Stimulated activated CD4-positive, alpha-beta T cell treated with anti-CD3 and anti-CD28 coated beads, Interleukin-2, amount 100 ng/mL, for 4 hours (primary cell): ENCODE measurements around the gene GRID1.

Source experiments
- DNase-seq: peaks from one replicate; pipeline ENCODE4 v3.0.0-alpha.2; 2020; ENCODE audit warnings: low read depth

GRID1 gene

DNA sequence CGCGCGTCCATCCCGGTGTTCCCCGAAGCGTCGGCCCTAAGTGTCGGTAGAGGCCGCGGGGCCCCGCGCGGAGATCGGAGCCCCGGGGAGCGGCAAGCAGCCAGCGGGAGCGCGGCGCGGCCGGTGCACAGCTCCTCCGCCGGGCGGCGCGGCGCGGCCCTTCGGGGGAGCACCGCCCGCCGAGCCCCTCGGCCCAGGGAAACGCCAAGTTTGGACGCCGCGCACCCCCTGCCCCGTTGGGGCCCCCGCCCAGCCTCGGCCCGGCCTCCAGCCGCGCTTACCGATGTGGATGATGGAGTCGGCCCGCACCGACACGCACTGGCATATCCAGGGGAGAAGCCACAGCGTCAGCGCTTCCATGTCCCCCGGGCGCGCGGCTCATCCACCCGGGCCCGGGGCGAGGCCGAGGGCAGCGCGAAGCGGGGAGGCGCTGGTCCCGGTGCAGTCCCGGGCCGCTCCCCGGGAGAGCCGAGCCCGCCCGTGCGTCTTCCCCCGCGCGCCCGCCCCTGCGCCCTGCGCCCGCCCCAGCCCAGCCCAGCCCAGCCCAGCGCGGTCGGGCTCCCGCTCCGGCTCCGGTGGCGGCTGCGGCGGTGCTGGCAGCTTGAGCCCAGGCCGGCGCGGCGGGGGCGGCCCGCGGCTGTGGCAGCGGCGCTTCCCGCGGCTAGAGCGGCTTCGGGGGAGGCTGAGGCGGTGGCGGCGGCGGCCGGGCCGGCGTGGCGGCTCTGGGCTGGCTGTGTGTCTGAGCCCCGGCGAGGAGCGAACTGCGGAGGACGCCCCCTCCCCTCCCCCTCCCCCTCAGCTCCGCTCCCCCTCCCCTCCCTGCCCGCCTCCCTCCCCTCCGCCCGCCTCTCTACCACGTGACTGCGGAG lies at the start of gene GRID1:
GRID1 (minus strand) TSS at position 763 of the 869 bp plus-strand sequence.
- DNase-seq, result no peak

DNA sequence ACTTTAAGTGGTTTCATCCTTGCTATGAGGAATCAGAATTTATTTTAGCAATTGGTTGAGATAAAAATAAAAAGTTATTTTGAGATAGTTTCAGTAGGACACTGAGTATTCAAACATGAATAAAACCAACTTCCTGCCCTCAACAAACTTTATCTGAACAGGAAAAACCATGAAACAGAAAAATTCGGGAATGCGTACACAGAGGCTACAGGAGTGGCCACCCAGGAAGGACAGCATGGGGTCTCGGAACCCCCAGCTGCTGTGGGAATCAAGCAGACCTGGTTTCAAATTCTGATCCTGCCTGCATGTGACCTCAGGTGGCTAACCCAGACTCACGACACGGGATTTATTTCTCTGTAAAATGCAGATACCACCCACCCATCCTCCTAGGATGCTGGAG lies 49.0 kb upstream of the GRID1 start:
- DNase-seq, result no peak

DNA sequence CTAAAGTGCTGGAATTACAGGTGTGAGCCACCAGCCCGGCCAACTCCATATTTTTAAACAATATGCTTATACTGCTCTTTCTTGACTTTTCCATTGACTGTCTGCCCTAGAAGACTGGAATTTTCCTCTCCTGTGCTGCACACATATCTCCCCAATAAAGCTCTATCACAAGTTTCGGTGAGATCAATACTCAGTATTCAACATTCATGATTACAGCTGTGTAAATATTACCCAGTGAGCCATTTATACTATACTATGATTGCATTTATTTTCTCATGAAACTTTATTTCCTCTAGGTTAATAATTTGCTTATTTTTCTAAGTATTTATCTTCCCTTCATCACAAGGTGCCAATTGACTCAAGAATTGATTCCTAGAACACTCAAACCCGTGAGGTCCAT lies 48.5 kb upstream of the GRID1 start:
- DNase-seq, result no peak

DNA sequence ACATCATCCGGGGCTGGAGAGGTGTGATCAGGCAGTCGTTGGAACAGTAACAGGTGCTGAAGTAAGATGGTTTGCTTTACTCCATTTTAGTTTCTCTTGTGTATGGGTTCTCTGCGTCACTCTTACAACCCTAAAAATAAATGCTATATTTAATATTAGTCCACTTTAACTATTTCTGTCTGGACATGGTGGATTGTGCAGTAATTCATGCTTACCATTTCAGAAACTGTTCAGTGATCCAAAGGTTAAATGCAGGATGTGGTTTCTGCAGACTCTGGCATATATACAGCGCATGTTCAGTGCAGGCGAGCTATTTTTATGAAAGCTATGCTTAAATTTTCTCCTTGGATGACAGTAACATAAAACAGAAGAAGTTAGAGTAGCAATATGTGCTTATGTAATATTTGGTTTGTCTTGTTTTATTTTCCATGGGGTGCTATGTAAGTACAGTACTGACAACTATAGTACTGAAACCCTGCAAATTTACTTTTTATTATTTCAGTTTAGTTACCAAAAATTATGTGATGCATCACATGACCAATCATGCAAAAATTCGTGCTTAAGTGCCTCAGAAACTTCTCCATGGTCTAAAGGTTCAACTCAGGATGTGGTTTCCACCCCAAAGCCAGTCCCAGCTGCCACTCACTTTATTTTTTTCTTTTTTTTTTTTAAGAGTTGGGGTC lies 46.6 kb upstream of the GRID1 start:
- DNase-seq, result no peak

DNA sequence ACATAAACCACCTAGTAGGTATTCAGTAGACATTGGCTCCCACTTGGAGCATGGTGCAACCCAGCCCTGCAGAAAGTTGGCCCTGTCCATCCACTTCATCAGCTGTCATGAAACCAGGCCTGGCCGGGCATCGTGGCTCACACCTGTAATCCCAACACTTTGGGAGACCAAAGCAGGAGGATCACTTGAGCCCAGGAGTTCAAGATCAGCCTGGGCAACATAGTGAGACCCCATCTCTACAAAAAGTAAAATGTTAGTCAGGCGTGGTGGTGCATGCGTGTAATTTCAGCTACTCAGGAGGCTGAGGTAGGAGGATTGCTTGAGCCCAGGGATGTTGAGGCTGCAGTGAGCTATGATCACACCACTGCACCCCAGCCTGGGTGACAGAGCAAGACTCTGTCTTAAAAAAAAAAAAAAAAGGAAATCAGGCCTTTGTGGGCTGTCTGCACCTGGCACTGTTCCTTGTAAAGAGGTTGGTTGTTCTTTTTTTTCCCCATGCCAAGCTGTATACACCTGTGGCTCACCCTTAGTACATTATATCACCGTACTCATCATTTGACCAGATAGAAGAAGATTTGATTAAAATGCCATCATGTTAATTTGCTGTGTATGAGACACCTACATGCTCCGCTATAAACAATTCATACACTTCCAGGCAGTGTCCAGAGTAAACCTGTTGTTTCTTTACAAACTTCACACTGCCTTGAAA lies 45.4 kb upstream of the GRID1 start:
- DNase-seq, result no peak

DNA sequence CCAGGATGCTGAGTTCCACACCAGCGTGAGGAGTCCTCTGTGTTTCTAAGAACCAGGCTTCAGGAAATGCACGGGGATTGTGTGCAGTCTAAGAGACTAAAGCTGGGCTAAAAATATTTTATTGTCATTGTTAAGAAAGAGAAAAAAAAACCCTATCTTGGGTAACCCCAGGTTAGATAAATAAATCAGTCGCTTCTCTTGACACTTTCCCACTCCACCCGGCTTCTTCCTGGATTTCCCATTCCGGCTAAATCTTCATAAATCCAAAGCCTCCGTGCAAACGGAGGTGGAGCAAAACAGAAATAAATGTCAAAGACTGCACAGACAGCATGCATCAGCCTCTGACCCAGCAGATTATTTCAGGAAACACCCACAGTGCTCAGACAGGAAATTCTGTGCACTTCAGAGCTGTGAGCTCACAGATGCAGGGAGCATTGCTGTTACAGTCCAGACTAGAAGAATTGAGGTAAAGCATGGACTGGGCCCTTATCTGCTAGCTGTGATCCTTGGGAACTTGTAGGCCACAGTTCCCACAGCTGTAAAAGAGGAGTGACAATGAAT lies 44.8 kb upstream of the GRID1 start:
- peak; percentile 38 for DNase-seq

DNA sequence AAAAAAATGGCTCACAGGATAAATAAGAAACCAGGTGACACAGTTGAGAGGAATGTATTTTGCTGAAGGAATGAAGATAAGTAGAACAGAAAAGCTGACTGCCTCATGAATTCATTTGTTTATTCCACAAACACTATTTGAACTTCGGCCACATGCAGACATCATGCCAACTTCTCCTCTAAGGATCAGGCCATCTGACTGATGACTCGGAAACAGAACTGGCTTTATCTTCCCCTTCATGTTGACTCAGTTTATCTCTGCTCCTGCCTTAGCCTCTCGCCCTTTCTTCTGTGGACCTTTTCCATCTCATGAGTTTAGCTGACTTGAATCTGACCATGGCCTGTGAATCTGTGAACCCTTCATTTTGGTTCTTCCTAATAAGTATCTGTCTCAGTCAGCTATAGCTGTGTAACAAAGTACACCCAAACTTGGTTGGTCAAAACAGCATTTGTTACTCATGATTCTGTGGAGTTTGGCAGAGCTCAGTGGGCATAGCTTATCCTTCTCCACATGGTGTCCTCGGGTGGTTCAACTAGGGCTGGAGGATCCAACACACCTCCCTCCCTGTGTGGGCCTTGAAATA lies 44.0 kb upstream of the GRID1 start:
- DNase-seq, result no peak

DNA sequence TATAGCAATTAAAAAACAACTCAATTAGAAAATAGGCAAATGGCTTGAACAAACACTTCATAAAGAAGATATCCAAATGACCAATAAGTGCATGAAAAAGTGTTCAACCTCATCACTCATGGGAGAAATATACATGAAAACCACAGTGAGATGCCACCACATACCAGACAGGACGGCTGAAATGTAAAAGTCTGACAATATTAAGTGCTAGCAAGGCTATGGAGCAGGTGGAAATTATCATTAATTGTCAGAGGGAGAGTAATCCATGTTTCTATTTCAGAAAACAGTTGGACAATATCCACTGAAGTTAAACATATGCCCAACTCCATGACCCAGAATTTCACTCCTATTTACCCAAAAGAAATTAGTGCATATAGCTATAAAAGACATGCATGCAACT lies 42.6 kb upstream of the GRID1 start:
- DNase-seq, result no peak

DNA sequence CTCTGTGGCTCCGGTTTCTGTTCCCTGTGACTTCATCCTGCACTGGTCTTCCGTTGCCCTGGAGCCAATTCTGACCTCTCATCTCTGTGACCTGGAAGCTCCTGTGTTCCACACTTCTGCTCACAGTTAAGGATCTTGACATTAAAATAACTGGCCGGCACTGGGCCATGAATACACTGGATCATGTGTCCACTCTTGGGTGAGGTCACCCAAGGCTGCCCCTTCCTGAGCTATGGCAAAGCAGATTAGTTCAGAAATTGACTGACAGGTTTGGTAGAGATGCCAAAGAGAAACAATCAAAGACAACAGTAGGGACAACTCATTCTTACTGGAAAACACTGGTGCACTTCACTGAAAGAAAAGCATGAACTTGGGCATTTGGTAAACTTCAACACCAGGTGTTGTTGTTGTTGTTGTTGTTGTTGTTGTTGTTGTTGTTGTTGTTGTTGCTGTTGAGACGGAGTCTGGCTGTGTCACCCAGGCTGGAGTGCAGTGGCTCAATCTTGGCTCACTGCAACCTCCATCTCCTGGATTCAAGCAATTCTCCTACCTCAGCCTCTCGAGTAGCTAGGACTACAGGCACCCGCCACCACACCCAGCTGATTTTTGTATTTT lies 36.7 kb upstream of the GRID1 start:
- DNase-seq, result no peak

DNA sequence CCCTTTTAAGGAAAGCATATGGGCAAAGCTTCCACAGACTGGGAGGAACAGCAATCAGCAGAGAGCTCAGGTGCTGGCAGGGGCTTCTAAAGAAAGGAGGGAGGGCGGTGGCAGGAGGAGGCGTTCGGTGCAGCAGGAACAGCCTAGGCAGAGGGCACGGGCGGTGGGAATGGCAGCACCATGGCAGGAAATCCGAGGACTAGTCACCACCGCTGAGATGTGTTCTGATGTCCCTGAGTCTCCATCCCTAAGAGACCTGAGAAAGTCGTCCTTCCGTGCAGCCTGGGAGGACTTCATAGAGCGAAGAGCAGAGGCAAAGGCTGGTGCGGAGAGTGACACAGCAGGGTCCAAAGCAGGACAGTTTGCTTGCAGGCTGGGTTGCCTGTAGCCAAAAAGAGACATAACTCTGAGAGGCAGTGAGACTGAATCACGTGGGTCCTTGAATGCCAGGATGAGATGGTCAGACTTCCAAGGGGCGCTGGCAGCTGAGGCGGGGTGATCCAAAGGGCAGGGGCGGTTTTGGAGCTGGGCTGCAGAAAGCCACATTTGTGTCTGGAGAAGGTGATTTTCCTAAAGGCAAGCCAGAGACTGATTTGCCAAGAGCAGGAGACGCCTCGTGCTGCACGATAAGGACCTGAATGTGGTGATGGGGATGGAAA lies 35.8 kb upstream of the GRID1 start:
- DNase-seq, result no peak

DNA sequence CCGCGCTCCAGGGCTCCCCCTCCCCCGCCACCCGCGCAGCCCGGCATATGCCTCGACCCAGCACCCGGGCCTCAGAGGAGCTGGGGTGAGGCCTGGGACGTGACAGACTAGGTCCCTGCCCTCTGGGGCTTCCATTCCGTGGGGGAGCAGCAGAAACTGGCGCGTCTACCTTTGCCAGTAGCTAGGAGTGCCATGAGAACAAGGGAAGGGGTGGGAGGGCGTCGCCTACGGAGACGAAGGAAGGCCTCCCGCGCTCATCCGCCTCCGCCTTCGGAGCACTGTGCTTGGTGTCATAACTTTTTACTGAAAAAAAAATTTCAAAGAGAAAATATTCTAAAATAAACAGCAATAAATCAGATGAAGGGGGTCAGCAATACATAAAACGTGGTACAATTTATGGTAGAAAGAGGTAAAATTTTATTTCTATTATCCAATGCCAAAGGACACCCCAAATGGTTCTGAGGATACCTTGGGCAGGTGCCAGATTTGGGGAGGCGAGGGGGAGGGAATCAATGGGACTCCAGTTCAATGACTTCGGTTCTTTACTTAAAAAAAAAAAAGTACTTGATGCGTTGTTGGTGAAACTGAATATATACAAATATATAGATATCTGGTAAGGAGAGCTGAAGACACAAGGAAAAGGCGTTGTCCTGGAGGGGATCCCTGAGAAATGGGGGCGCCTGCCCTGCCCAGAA lies 35.1 kb upstream of the GRID1 start:
- DNase-seq, result peak; percentile 64

DNA sequence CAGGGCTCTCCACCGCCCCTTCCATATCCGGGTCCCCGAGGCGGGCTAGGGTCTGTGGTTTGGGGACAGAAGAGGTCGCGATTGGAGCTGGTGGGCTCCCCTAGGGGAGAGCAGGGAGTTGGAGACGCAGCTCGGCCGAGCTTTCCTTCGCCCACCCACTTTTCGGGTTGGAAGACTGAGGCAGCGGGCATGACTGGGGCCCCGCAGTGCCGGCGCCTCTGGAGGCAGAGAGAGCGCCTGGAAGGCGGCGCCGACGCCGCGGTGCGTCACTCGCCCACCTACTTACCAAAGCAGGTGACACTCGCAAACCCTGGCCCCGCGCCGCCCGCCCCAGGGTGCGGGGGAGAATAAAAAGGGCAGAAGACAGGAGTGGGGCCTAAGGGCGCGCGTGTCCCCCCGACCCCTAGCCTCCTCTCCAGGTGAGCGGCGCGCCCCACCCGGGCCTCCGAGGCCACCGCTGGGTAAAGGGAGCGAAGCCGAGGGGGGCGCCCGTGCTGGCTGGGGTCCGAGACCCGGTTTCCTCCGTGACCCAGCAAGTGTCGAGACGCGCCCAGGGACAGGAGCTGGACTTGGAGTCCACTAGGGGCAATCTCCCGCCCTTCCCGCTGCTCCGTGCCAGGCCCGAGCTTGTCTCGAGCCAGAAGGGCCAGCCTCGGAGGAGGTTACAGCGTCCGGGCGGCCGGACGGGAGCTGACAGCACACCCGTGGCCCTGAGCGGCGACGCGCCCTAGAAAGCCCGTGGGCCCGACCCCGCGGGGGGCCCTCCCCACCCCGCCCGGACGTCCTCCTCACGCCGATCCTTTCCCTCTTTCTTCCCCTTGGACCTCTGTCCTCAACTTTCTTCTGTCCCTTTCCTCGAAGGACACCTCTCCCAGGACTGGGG lies 34.4 kb upstream of the GRID1 start:
- peak; percentile 80 for DNase-seq

DNA sequence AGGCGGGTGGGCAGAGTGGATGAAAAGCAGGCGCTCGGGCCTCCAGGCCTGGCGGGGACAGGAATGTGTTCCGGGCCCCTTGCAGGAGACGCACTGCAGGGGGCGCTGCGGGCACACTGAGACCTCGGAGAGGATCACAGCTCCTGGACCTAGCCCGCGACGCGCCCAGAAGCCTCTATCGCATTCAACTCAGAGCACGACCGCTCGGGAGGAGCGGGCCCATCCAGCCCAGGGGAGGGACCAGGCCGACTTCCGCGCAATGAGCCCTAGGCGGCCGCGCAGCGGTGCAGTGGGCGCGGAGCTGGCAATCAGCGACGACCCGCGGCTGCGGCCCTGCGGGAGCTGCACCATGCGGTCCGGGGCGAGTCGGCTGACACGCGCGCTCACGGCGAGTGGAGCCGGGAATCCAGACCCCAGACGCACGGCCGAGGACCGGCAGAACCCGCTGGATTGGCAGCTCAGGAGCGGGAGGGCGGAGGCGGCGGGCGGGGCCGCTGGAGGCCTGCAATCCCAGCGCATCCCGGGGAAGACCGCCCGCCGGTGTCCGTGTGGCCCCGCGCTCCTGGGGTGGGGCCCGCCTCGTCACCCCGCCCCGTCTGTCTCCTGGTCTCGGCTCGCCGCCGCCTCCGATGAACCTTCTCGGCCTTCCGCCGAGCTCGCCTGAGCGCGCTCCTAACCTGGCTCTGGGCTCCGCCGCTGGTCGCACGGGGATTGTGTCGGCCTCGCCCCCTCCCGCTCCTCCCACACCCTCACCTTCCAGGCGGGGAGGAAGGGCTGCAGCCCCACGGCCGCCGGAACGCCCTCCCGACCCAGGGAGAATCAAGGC lies 33.5 kb upstream of the GRID1 start:
- peak; percentile 90 for DNase-seq

DNA sequence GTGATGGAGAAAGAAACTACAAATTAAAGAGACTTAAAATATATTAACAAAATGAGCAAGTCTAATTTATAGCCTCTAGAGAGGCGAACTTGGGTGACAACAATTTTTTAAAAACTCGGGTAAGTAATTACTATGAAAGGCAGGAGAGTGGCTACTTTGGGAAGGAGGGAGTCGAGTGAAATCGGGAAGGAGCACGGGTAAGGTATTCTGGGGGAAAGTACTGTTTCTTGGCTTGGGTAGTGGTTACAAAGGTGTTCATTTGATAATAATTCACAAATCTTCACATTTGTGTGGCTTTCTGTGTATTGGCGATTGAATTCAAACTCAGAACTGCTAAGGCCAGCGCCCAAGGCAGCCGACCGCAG lies 32.9 kb upstream of the GRID1 start:
- no peak for DNase-seq

DNA sequence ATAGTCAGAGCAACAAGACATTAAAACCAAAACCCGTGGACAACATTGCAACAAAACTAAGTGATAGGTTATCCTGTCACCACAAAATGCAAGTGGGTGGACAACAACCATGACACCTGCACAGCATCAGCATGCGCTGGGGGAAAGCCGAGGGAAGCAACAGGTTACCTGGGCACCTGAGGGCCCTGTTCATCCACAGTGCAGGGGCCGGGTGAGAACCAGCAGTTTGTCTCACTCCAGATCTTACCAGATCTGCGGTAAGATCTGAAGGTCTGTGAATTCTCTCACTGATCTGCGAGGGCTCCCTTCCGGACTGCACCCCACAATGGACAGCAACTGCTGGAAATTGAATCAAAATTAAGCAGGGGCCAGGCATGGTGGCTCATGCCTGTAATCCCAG lies 30.5 kb upstream of the GRID1 start:
- DNase-seq, result no peak

DNA sequence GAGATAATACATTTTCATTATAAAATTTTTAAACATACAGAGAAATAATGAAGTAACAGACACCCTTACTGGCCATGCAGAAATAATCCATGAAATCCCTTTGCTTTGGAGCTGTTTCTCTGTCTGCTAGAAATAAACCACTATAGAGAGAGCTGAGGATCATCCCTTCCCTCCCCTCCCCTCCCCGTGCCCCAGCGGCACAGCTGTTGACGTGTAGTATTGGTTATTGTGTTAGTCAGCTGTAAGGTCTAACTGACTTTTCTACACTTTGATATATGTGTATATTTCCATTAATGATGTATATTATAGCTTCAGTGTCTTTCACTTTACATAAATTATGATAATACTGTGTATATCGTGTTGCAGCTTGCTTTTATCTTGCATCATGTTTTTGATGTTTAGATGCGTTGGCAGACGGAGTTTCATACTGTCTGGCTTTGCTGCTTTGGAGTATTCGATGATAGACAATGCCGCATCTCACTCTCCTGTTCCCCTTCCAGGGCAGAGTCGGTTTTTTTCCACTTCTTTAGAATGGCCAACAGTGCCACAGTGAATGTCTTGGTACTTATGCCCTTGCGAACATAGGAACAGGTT lies 27.4 kb upstream of the GRID1 start:
- no peak for DNase-seq

DNA sequence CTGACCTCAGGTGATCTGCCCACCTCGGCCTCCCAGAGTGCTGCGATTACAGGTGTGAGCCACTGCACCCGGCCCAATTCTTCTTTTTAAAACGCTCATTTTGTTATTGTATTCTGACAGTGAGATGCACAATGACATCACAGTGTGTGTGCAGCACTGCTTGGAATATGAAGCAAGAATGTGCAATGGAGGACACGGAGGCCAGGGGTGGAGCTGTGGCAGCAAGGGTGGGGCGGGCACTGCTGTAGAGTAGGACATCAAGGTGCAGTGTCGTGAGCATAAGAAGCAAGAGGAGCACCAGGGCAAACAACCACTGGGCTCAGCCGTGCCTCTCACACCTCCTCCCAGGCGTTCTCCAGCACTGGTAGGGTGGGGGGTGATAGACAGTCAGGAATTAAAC lies 26.8 kb upstream of the GRID1 start:
- DNase-seq, result no peak

DNA sequence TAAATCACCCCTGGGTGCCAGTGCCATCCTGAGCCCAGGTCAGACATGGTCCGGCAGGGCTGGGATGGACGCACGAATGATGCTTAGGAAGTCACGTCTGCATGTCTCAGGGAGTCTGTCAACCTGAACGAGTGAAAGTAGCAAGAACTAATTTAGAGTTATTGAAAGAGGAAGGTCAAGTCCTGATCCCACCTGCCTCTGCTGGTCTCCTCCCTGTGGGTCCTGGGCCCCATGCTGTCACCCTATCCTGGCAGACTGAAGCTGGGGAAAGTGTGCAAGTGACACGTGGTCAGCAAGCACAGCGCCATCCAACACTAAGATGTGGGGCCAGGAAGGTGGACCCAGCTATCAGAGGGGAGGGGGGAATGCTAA lies 26.1 kb upstream of the GRID1 start:
- DNase-seq, result no peak
